GM12878 (cell line): ENCODE data around the gene FBXW8. TPM values are rescaled to one million over a fixed set of nuclear protein-coding genes. Genes with fewer than 3 reads are reported as not detected.

Experiments
- ATAC-seq: fragments of 200-7000 bp; cut with Tn5 transposase; 3 replicates; pipeline ENCODE4 v1.9.1; 2020; ENCODE audit warnings: mild to moderate bottlenecking, moderate library complexity
- BruUV-seq: library from RNA; stranded (reverse); fragments of 400-500 nt; replicated peaks from 2 replicates; lab custom pipeline; 2021; lab: Mats Ljungman, UMichigan
- CTCF ChIA-PET: fragments of 300-600 bp; sonication (Branson Sonifier 250); formaldehyde crosslinking; extraction: SDS; loops from one replicate; lab custom pipeline; 2021; ENCODE audit warnings: inconsistent platforms; lab: Yijun Ruan, JAX
- POLR2A ChIA-PET: fragments of 350-600 bp; formaldehyde crosslinking; extraction: SDS; loops from one replicate; lab custom pipeline; 2021; ENCODE audit warnings: inconsistent platforms; lab: Charles Lee
- RAD21 ChIA-PET: fragments of 300-600 bp; sonication (Branson Sonifier 250); formaldehyde crosslinking; loops from one replicate; lab custom pipeline; 2023; ENCODE audit warnings: antibody characterized with exemption; ENCODE audit not compliant: unreplicated experiment; lab: Charles Lee
- SMC1A ChIA-PET: fragments of 300-600 bp; sonication (Branson Sonifier 250); formaldehyde crosslinking; loops from one replicate; lab custom pipeline; 2023; ENCODE audit not compliant: unreplicated experiment, uncharacterized antibody; lab: Charles Lee
- DNase-seq: peaks from one replicate; pipeline ENCODE4 v3.0.0-alpha.2; 2011; ENCODE audit warnings: low read depth, low spot score
- FAIRE-seq: peaks from 3 replicates; lab custom pipeline; 2011; peaks lifted over from hg19 to GRCh38; lab: Jason Lieb, UNC
- H2AFZ ChIP-seq: 2 replicates; pipeline ENCODE4 v1.6.0; 2011; ENCODE audit warnings: low read depth, low read length, control low read depth; ENCODE audit not compliant: control insufficient read depth
- H3K27ac ChIP-seq: 2 replicates; pipeline ENCODE4 v1.5.1; 2011; ENCODE audit warnings: control low read depth; ENCODE audit not compliant: control insufficient read depth, insufficient read depth
- H3K27me3 ChIP-seq, 2 experiments: replicated peaks in 1 of 2; 2 replicates each; pipeline versions ENCODE4 v1.6.0 to v1.6.1; 2011; ENCODE audit warnings: low read length in 1 of 2; ENCODE audit not compliant: control insufficient read depth in 2 of 2, insufficient read depth in 2 of 2
- H3K36me3 ChIP-seq, 2 experiments: 2 replicates each; pipeline ENCODE4 v1.5.1; 2011; ENCODE audit warnings: low read length in 1 of 2; ENCODE audit not compliant: control insufficient read depth in 2 of 2, insufficient read depth in 2 of 2
- H3K4me1 ChIP-seq: 2 replicates; pipeline ENCODE4 v1.6.1; 2011; ENCODE audit warnings: mild to moderate bottlenecking, low read length, moderate library complexity, mixed read lengths; ENCODE audit not compliant: control insufficient read depth, insufficient read depth
- H3K4me2 ChIP-seq: 2 replicates; pipeline ENCODE4 v1.6.0; 2011; ENCODE audit warnings: control low read depth; ENCODE audit not compliant: control insufficient read depth, insufficient read depth
- H3K4me3 ChIP-seq: fragments of 200-600 bp; sonication (generic); 2 replicates; pipeline ENCODE4 v1.5.1; 2016
- H3K79me2 ChIP-seq: 2 replicates; pipeline ENCODE4 v1.6.0; 2011; ENCODE audit warnings: low read length; ENCODE audit not compliant: control insufficient read depth, insufficient read depth
- H3K9ac ChIP-seq: 2 replicates; pipeline ENCODE4 v1.8.0; 2011; ENCODE audit warnings: low read length, control low read depth, mixed read lengths; ENCODE audit not compliant: control insufficient read depth, insufficient read depth
- H3K9me3 ChIP-seq: replicated peaks from 3 replicates; pipeline ENCODE4 v1.5.1; 2011; ENCODE audit warnings: mild to moderate bottlenecking, low read length; ENCODE audit not compliant: control insufficient read depth, insufficient read depth
- H4K20me1 ChIP-seq: 2 replicates; pipeline ENCODE4 v1.6.0; 2011; ENCODE audit not compliant: control insufficient read depth, insufficient read depth
- DPF2 ChIP-seq: fragments of 450-650 bp; IDR thresholded peaks from 2 replicates; pipeline ENCODE4 v1.6.1; 2017; ENCODE audit warnings: mild to moderate bottlenecking
- NBN ChIP-seq: fragments of 450-650 bp; IDR thresholded peaks from 2 replicates; pipeline ENCODE4 v1.6.1; 2016
- RFX5 ChIP-seq: IDR thresholded peaks from 2 replicates; pipeline ENCODE4 v1.6.1; 2011; ENCODE audit warnings: low read depth, low read length, improper control_type of control experiment
- SP1 ChIP-seq: IDR thresholded peaks from one replicate; pipeline ENCODE4 v1.6.1; 2011; ENCODE audit warnings: low read depth, low read length
- TARDBP ChIP-seq: IDR thresholded peaks from 2 replicates; pipeline ENCODE4 v1.6.1; 2016; ENCODE audit warnings: borderline replicate concordance
- TCF12 ChIP-seq: IDR thresholded peaks from 2 replicates; pipeline ENCODE4 v1.6.1; 2011; ENCODE audit warnings: low read depth, mild to moderate bottlenecking, low read length
- WGBS: methylation state at CpG from one replicate; pipeline ENCODE4 v1.1.6; 2016; ENCODE audit warnings: low lambda C conversion rate; ENCODE audit not compliant: insufficient replicate concordance, insufficient coverage; ENCODE audit errors: missing lambda C conversion rate; 5-methylcytosine and 5-hydroxymethylcytosine counted together
- in situ Hi-C: fragments of 300-500 bp; cut with MboI; formaldehyde crosslinking; loops from 9 replicates; pipeline ENCODE4 v1.14.3; 2018; ENCODE audit warnings: mixed read lengths
- intact Hi-C: fragments of 100-400 bp; cut with micrococcal nuclease; formaldehyde crosslinking; loops from one replicate; pipeline ENCODE4 v1.14.2; 2022; ENCODE audit not compliant: unreplicated experiment
- polyA plus RNA-seq, 11 experiments: library from polyadenylated mRNA; depleted of rRNA in 4 of 11; unstranded in 6 of 11; stranded (reverse) in 5 of 11; fragments of >200 nt; fragmentation: Nextera tagmentation in 4 of 11; fragmentation: Illumina TruSeq in 1 of 11; extraction: Ambion mirVana in 4 of 11; extraction: Trizol in 1 of 11; gene quantifications; 1 replicate in 1 of 11; 2 replicates in 10 of 11; pipeline versions ENCODE4 v1.2.1 to v1.2.3, GENCODE V29; 2011 to 2016; ENCODE audit warnings: inconsistent platforms in 2 of 11, missing spikeins in 2 of 11, low read depth in 1 of 11
- total RNA-seq, 4 experiments: library from RNA; depleted of rRNA in 3 of 4; stranded (reverse); fragments of >200 nt in 3 of 4; fragmentation: Illumina TruSeq in 1 of 4; extraction: Trizol in 1 of 4; gene quantifications; 2 replicates each; pipeline versions ENCODE4 v1.2.1 to v1.2.3, GENCODE V29; 2013 to 2021
- TF ChIP-seq, protein P1 (sequence below): IDR thresholded peaks from 2 replicates; pipeline ENCODE4 v1.6.1; 2011; ENCODE audit warnings: low read depth, mild to moderate bottlenecking, low read length, moderate library complexity, borderline replicate concordance; ENCODE audit errors: extremely low read depth

Gene FBXW8
- total and polyA plus RNA-seq, 10 of the 15 experiments (the other 5 are each of a cell fraction or from before 2014, with no cell fraction given) = 0.49 to 7.5 (median 4.4) TPM

DNA sequence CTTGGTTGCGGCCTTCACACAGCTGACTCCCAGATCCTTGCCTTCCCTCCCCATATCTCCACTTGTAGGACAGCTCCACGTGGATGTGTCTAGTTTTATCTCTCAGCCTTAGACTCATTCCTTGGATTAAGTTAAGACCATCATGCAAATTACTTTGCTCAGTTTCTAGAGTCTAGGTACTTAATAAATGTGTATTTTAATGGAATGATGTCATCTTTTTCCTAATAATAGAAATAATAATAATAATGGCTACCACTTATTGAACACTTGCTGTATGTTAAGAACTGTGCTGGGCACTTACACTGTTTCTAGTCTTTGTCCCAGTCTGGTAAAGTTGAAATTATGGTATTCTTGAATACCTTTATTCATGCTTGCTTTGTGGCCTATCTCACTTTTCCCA, 37.5 kb downstream of the FBXW8 start:
- no peaks in the 10 kb centered on the region for H3K4me1 ChIP-seq
- WGBS = 95% methylated on average over 2 of the region's 2 CpGs
- SMC1A ChIA-PET = no interaction called here
- CTCF ChIA-PET = interaction anchor here (0.6 kb wide), 1 partner anchor 919 kb away, joined by 3 read pairs; no protein-coding TSS in a partner anchor
- in situ Hi-C loops (no loop called here), intact Hi-C loops (no loop called here)
- no peaks in the 10 kb centered on the region for H3K27me3 ChIP-seq
- no peak overlapping the region for H3K4me2 ChIP-seq
- no peak overlapping the region for H3K27ac ChIP-seq
- peaks cover 5% of the 10 kb centered on the region; the same call in 2 of the 3 replicates for H3K9me3 ChIP-seq
- H3K4me3 ChIP-seq = no peak overlapping the region
- peaks cover 2 to 3% of the 10 kb centered on the region in 2 experiments; a peak in 2 of 4 replicates for H3K36me3 ChIP-seq
- POLR2A ChIA-PET = no interaction called here
- TF ChIP-seq SP1 = no peak
- no peak for TF ChIP-seq NBN
- TF ChIP-seq DPF2 = no peak
- TF ChIP-seq, protein P1, sequence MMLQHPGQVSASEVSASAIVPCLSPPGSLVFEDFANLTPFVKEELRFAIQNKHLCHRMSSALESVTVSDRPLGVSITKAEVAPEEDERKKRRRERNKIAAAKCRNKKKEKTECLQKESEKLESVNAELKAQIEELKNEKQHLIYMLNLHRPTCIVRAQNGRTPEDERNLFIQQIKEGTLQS = no peak
- no peak for TF ChIP-seq TCF12
- TF ChIP-seq TARDBP = no peak
- no peak for TF ChIP-seq RFX5
- TF ChIP-seq, all 136 proteins: peak for 0
- RAD21 ChIA-PET = no interaction called here
- Histone ChIP-seq H3K9ac (no peak overlapping the region), H4K20me1 (no peaks in the 10 kb centered on the region; the same call in 1 of the 2 replicates), H3K79me2 (no peaks in the 10 kb centered on the region), H2AFZ (no peak overlapping the region)
- ATAC-seq (no peak), DNase-seq (no peak), FAIRE-seq (no peak)
- no TSS peak for BruUV-seq
